ENCODE measurements around the gene PCSK5. TPM values are rescaled to one million over a fixed set of nuclear protein-coding genes. Genes with fewer than 3 reads are reported as not detected.

The PCSK5 gene
- total RNA-seq, 5 donors from 2014 or later (not counting 1 experiment from before 2014, with no cell fraction given): 9.1 to 24.1 (median 12.7) TPM

- DNase-seq (no peak), ATAC-seq (replicated peaks in 1 of 4) (no peak)
- no peaks in the 10 kb centered on the region for H3K36me3 Mint-ChIP-seq
- H3K4me1 Mint-ChIP-seq: no peaks in the 10 kb centered on the region
- H3K4me1 ChIP-seq (ENCODE audit: control insufficient read depth in 1 of 2, extremely low read depth in 1 of 2, insufficient read depth in 2 of 2, low read length in 2 of 2): no peaks in the 10 kb centered on the region
- peaks cover 16 to 21% of the 10 kb centered on the region in 2 donors for H3K27me3 Mint-ChIP-seq
- H3K9me3 Mint-ChIP-seq: peaks cover 0 to 7% (median 3%) of the 10 kb centered on the region in 3 donors
- H3K27me3 ChIP-seq (replicated peaks in 1 of 2; ENCODE audit: control insufficient read depth in 2 of 2, extremely low read depth in 1 of 2, insufficient read depth in 2 of 2, low read length in 1 of 2): peaks cover 0 to 11% of the 10 kb centered on the region in 2 experiments
- no peak overlapping the region for H3K4me3 ChIP-seq (ENCODE audit: control insufficient read depth in 1 of 2, extremely low read depth in 1 of 2, low read length in 1 of 2)
- no peaks in the 10 kb centered on the region for H3K36me3 ChIP-seq (ENCODE audit: control insufficient read depth in 2 of 2, extremely low read depth in 1 of 2, insufficient read depth in 1 of 2, low read length in 1 of 2)
- no peak overlapping the region for H3K27ac ChIP-seq (ENCODE audit: low read length)
- H3K27ac Mint-ChIP-seq: no peak overlapping the region
- CTCF ChIA-PET: no interaction called here
- no peak overlapping the region for H3K4me3 Mint-ChIP-seq
- H3K9me3 ChIP-seq: no peaks in the 10 kb centered on the region
- no CpG with 5 or more reads among the region's 1 CpG for WGBS (ENCODE audit: insufficient coverage)
- POLR2A ChIA-PET: no interaction called here
Observed at GRCh38 chr9:76341616-76342015, 451.1 kb downstream of the PCSK5 start.

GRCh38 chr9:76342201-76342600 is 451.7 kb downstream of the PCSK5 start:
- ChIA-PET POLR2A (no interaction called here), CTCF (no interaction called here)
- H3K9me3 Mint-ChIP-seq: peaks cover 0 to 7% (median 3%) of the 10 kb centered on the region in 3 donors
- no peak overlapping the region for H3K4me3 Mint-ChIP-seq
- peaks cover 0 to 11% of the 10 kb centered on the region in 2 experiments for H3K27me3 ChIP-seq (replicated peaks in 1 of 2; ENCODE audit: control insufficient read depth in 2 of 2, extremely low read depth in 1 of 2, insufficient read depth in 2 of 2, low read length in 1 of 2)
- H3K9me3 ChIP-seq: no peaks in the 10 kb centered on the region
- DNase-seq (no peak), ATAC-seq (replicated peaks in 1 of 4) (no peak)
- no peaks in the 10 kb centered on the region for H3K36me3 ChIP-seq (ENCODE audit: control insufficient read depth in 2 of 2, extremely low read depth in 1 of 2, insufficient read depth in 1 of 2, low read length in 1 of 2)
- no peak overlapping the region for H3K27ac ChIP-seq (ENCODE audit: low read length)
- H3K4me1 Mint-ChIP-seq: no peaks in the 10 kb centered on the region
- WGBS (ENCODE audit: insufficient coverage): no CpG with 5 or more reads among the region's 1 CpG
- H3K27me3 Mint-ChIP-seq: peaks cover 16 to 21% of the 10 kb centered on the region in 2 donors
- no peak overlapping the region for H3K4me3 ChIP-seq (ENCODE audit: control insufficient read depth in 1 of 2, extremely low read depth in 1 of 2, low read length in 1 of 2)
- H3K27ac Mint-ChIP-seq: no peak overlapping the region
- no peaks in the 10 kb centered on the region for H3K36me3 Mint-ChIP-seq
- no peaks in the 10 kb centered on the region for H3K4me1 ChIP-seq (ENCODE audit: control insufficient read depth in 1 of 2, extremely low read depth in 1 of 2, insufficient read depth in 2 of 2, low read length in 2 of 2)

GRCh38 chr9:76342858-76343257 is 452.4 kb downstream of the PCSK5 start:
- H3K27ac Mint-ChIP-seq: no peak overlapping the region
- Histone ChIP-seq H3K27me3 (replicated peaks in 1 of 2; ENCODE audit: control insufficient read depth in 2 of 2, extremely low read depth in 1 of 2, insufficient read depth in 2 of 2, low read length in 1 of 2) (peaks cover 0 to 11% of the 10 kb centered on the region in 2 experiments), H3K36me3 (ENCODE audit: control insufficient read depth in 2 of 2, extremely low read depth in 1 of 2, insufficient read depth in 1 of 2, low read length in 1 of 2) (no peaks in the 10 kb centered on the region), H3K27ac (ENCODE audit: low read length) (no peak overlapping the region), H3K4me1 (ENCODE audit: control insufficient read depth in 1 of 2, extremely low read depth in 1 of 2, insufficient read depth in 2 of 2, low read length in 2 of 2) (no peaks in the 10 kb centered on the region), H3K4me3 (ENCODE audit: control insufficient read depth in 1 of 2, extremely low read depth in 1 of 2, low read length in 1 of 2) (no peak overlapping the region), H3K9me3 (no peaks in the 10 kb centered on the region)
- no CpG with 5 or more reads among the region's 2 CpGs for WGBS (ENCODE audit: insufficient coverage)
- peaks cover 16 to 21% of the 10 kb centered on the region in 2 donors for H3K27me3 Mint-ChIP-seq
- CTCF ChIA-PET: no interaction called here
- H3K4me1 Mint-ChIP-seq: no peaks in the 10 kb centered on the region
- POLR2A ChIA-PET: no interaction called here
- no peaks in the 10 kb centered on the region for H3K36me3 Mint-ChIP-seq
- H3K4me3 Mint-ChIP-seq: no peak overlapping the region
- no peak for DNase-seq
- H3K9me3 Mint-ChIP-seq: peaks cover 0 to 7% (median 3%) of the 10 kb centered on the region in 3 donors
- no peak for ATAC-seq (replicated peaks in 1 of 4)

GRCh38 chr9:76349865-76350264 is 459.4 kb downstream of the PCSK5 start:
- H3K27ac ChIP-seq (ENCODE audit: low read length): no peak overlapping the region
- H3K27me3 ChIP-seq (replicated peaks in 1 of 2; ENCODE audit: control insufficient read depth in 2 of 2, extremely low read depth in 1 of 2, insufficient read depth in 2 of 2, low read length in 1 of 2): no peaks in the 10 kb centered on the region
- no peak overlapping the region for H3K4me3 Mint-ChIP-seq
- no peaks in the 10 kb centered on the region for H3K36me3 ChIP-seq (ENCODE audit: control insufficient read depth in 2 of 2, extremely low read depth in 1 of 2, insufficient read depth in 1 of 2, low read length in 1 of 2)
- H3K4me1 Mint-ChIP-seq: no peaks in the 10 kb centered on the region
- POLR2A ChIA-PET: interaction anchor here in 1 of 2 donors (0.5 kb wide), 1 partner anchor 20 kb away, joined by 3 read pairs; no protein-coding TSS in a partner anchor
- CTCF ChIA-PET: interaction anchor here (0.5 to 0.8 kb wide), 3 partner anchors 87 to 1147 kb away, joined by 3 to 16 read pairs (median 3); no protein-coding TSS in a partner anchor
- no peak overlapping the region for H3K4me3 ChIP-seq (ENCODE audit: control insufficient read depth in 1 of 2, extremely low read depth in 1 of 2, low read length in 1 of 2)
- no CpG with 5 or more reads among the region's 1 CpG for WGBS (ENCODE audit: insufficient coverage)
- ATAC-seq (replicated peaks in 1 of 4) (no peak), DNase-seq (no peak)
- H3K27me3 Mint-ChIP-seq: peaks cover 0 to 4% of the 10 kb centered on the region in 2 donors
- H3K4me1 ChIP-seq (ENCODE audit: control insufficient read depth in 1 of 2, extremely low read depth in 1 of 2, insufficient read depth in 2 of 2, low read length in 2 of 2): no peaks in the 10 kb centered on the region
- H3K9me3 ChIP-seq: no peaks in the 10 kb centered on the region
- no peak overlapping the region for H3K27ac Mint-ChIP-seq
- H3K9me3 Mint-ChIP-seq: no peaks in the 10 kb centered on the region
- no peaks in the 10 kb centered on the region for H3K36me3 Mint-ChIP-seq

GRCh38 chr9:76351006-76351405 is 460.5 kb downstream of the PCSK5 start:
- Histone ChIP-seq H3K9me3 (no peaks in the 10 kb centered on the region), H3K4me1 (ENCODE audit: control insufficient read depth in 1 of 2, extremely low read depth in 1 of 2, insufficient read depth in 2 of 2, low read length in 2 of 2) (no peaks in the 10 kb centered on the region), H3K27me3 (replicated peaks in 1 of 2; ENCODE audit: control insufficient read depth in 2 of 2, extremely low read depth in 1 of 2, insufficient read depth in 2 of 2, low read length in 1 of 2) (no peaks in the 10 kb centered on the region), H3K36me3 (ENCODE audit: control insufficient read depth in 2 of 2, extremely low read depth in 1 of 2, insufficient read depth in 1 of 2, low read length in 1 of 2) (no peaks in the 10 kb centered on the region), H3K4me3 (ENCODE audit: control insufficient read depth in 1 of 2, extremely low read depth in 1 of 2, low read length in 1 of 2) (no peak overlapping the region), H3K27ac (ENCODE audit: low read length) (no peak overlapping the region)
- no peak for DNase-seq
- H3K36me3 Mint-ChIP-seq: no peaks in the 10 kb centered on the region
- ATAC-seq (replicated peaks in 1 of 4): no peak
- no peaks in the 10 kb centered on the region for H3K9me3 Mint-ChIP-seq
- ChIA-PET CTCF (no interaction called here), POLR2A (no interaction called here)
- H3K4me1 Mint-ChIP-seq: no peaks in the 10 kb centered on the region
- WGBS (ENCODE audit: insufficient coverage): no CpG with 5 or more reads among the region's 3 CpGs
- no peak overlapping the region for H3K27ac Mint-ChIP-seq
- H3K27me3 Mint-ChIP-seq: peaks cover 0 to 4% of the 10 kb centered on the region in 2 donors
- H3K4me3 Mint-ChIP-seq: no peak overlapping the region

- no peaks in the 10 kb centered on the region for H3K9me3 Mint-ChIP-seq
- POLR2A ChIA-PET: interaction anchor here in 1 of 2 donors (0.6 kb wide), 1 partner anchor 470 kb away, joined by 4 read pairs; no protein-coding TSS in a partner anchor
- no peaks in the 10 kb centered on the region for H3K4me1 Mint-ChIP-seq
- Histone ChIP-seq H3K4me1 (ENCODE audit: control insufficient read depth in 1 of 2, extremely low read depth in 1 of 2, insufficient read depth in 2 of 2, low read length in 2 of 2) (no peaks in the 10 kb centered on the region), H3K9me3 (no peaks in the 10 kb centered on the region), H3K27me3 (replicated peaks in 1 of 2; ENCODE audit: control insufficient read depth in 2 of 2, extremely low read depth in 1 of 2, insufficient read depth in 2 of 2, low read length in 1 of 2) (no peaks in the 10 kb centered on the region), H3K4me3 (ENCODE audit: control insufficient read depth in 1 of 2, extremely low read depth in 1 of 2, low read length in 1 of 2) (no peak overlapping the region), H3K27ac (ENCODE audit: low read length) (no peak overlapping the region), H3K36me3 (ENCODE audit: control insufficient read depth in 2 of 2, extremely low read depth in 1 of 2, insufficient read depth in 1 of 2, low read length in 1 of 2) (no peaks in the 10 kb centered on the region)
- no peak for DNase-seq
- peaks cover 0 to 4% of the 10 kb centered on the region in 2 donors for H3K27me3 Mint-ChIP-seq
- no peak overlapping the region for H3K27ac Mint-ChIP-seq
- H3K36me3 Mint-ChIP-seq: no peaks in the 10 kb centered on the region
- H3K4me3 Mint-ChIP-seq: no peak overlapping the region
- CTCF ChIA-PET: no interaction called here
- 80% methylated on average over 1 of the region's 4 CpGs for WGBS (ENCODE audit: insufficient coverage)
- no peak for ATAC-seq (replicated peaks in 1 of 4)
Observed at GRCh38 chr9:76352026-76352620, 461.6 kb downstream of the PCSK5 start.
